ENCODE data around the gene FGF2. TPM values are rescaled to one million over a fixed set of nuclear protein-coding genes. Genes with fewer than 3 reads are reported as not detected.
"Not testable (repeated sequence)": the region's sequence is repeated elsewhere in the genome, so short reads cannot be mapped to it uniquely, and the experiment has no call there.

Gene FGF2
- total RNA-seq, 1 donor from 2014 or later, result 17.8 TPM

GRCh38 chr4:122945136-122945535 is 118.5 kb downstream of the FGF2 start:
- H3K27ac Mint-ChIP-seq; H3K27me3 Mint-ChIP-seq (ENCODE audit: insufficient read depth); intact Hi-C loops (cut with micrococcal nuclease); H3K9me3 Mint-ChIP-seq; DNase-seq (ENCODE audit: low spot score); H3K4me1 Mint-ChIP-seq (ENCODE audit: low read depth); H3K4me3 Mint-ChIP-seq: not testable (repeated sequence)
- H3K36me3 Mint-ChIP-seq (ENCODE audit: low read depth), result peaks cover 40% of the 10 kb centered on the region

GRCh38 chr4:122946142-122946541 is 119.5 kb downstream of the FGF2 start:
- Mint-ChIP-seq H3K27me3 (ENCODE audit: insufficient read depth) (no peaks in the 10 kb centered on the region), H3K27ac (no peak overlapping the region), H3K36me3 (ENCODE audit: low read depth) (peaks cover 42% of the 10 kb centered on the region), H3K4me3 (no peak overlapping the region), H3K4me1 (ENCODE audit: low read depth) (no peaks in the 10 kb centered on the region), H3K9me3 (no peaks in the 10 kb centered on the region)
- intact Hi-C loops (cut with micrococcal nuclease), result no loop called here
- no peak for DNase-seq (ENCODE audit: low spot score)

Other genes starting within 250 kb of the FGF2 start
- 136 and 138 TPM in 2 replicates for gene IL21, start 205.8 kb upstream of the FGF2 start, total RNA-seq
- gene BBS12, start 94.1 kb upstream of the FGF2 start, total RNA-seq, result 4.4 and 6.2 TPM in 2 replicates
- 7.9 and 8.2 TPM in 2 replicates for gene NUDT6, start 95.8 kb downstream of the FGF2 start, total RNA-seq

Data from activated T-helper 1 cell treated with anti-CD3 and anti-CD28 coated beads, Interleukin-12 subunit alpha, Interleukin-12 subunit beta, Interleukin-2, Interleukin-4 antibody, amounts not matched to agents 30 ng/mL and 10 ng/mL and 1 ng/mL, durations not matched to agents 14 hours and 24 hours and 36 hours (primary cell).